Measurements from ENCODE around the gene RBMS3.
A peak's percentile ranks its signal among the peaks of the same experiment; 100 is the strongest.
"Not testable (repeated sequence)": the region's sequence is repeated elsewhere in the genome, so short reads cannot be mapped to it uniquely, and the experiment has no call there.

RBMS3 gene

DNA sequence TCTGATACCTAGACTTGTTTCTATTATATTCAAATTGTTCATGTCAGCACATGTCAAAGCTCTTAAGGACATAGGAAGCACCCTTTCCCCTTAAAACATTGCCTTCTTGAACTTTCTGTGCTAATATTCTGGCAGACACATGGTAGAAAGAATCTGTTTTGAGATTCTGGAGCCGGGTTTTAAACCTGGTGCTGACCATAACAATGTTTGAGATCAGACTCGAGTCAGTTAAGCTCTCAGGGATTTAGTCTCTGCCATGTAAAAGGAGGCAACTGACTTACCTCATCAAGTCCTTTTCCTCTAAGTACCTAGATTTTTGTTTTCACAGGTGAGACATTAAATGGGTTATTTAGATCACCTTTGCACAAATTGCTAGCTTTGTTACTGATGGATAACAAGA, 38.9 kb downstream of the RBMS3 start:
- Mint-ChIP-seq H3K9me3 (no peaks in the 10 kb centered on the region), H3K4me1 (peaks cover 59% of the 10 kb centered on the region), H3K27me3 (ENCODE audit: low read depth) (no peaks in the 10 kb centered on the region), H3K27ac (peak overlapping the region in 1 of 3 experiments; percentile 19), H3K4me3 (no peak overlapping the region), H3K36me3 (ENCODE audit: low read depth) (no peaks in the 10 kb centered on the region)
- no peak for TF ChIP-seq CTCF (IDR thresholded peaks at IDR 0.05; ENCODE audit: unreplicated experiment in 3 of 3)

DNA sequence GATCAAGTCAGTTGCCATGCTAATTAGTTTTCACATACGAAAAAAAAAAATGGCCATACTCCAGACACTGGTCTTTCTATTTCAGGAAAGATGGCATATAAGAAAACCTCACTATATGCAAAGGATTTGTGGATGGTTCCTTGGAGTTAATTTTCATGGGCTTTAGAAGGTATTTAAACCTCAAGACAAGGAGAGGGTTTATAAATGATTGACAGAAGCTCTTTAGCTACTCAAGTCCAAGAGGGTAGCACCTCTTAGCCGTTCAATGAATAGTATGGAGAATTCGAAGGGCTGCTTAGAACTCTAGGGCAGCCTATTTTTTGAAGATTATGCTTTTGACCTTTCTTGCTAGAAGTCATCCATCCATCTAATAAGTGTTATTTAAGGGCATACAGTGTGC, 41.7 kb downstream of the RBMS3 start:
- no peak for TF ChIP-seq CTCF (IDR thresholded peaks at IDR 0.05; ENCODE audit: unreplicated experiment in 3 of 3)
- Mint-ChIP-seq H3K36me3 (ENCODE audit: low read depth) (no peaks in the 10 kb centered on the region), H3K27me3 (ENCODE audit: low read depth) (no peaks in the 10 kb centered on the region), H3K27ac (no peak overlapping the region), H3K4me1 (peaks cover 43% of the 10 kb centered on the region), H3K9me3 (no peaks in the 10 kb centered on the region), H3K4me3 (no peak overlapping the region)

- no peaks in the 10 kb centered on the region for H3K9me3 Mint-ChIP-seq
- peaks cover 26% of the 10 kb centered on the region for H3K4me1 Mint-ChIP-seq
- no peaks in the 10 kb centered on the region for H3K27me3 Mint-ChIP-seq (ENCODE audit: low read depth)
- H3K4me3 Mint-ChIP-seq: no peak overlapping the region
- no peaks in the 10 kb centered on the region for H3K36me3 Mint-ChIP-seq (ENCODE audit: low read depth)
- H3K27ac Mint-ChIP-seq: peak overlapping the region; percentile 2 to 13 (median 6)
- TF ChIP-seq CTCF (IDR thresholded peaks at IDR 0.05; ENCODE audit: unreplicated experiment in 3 of 3): no peak
Observed at GRCh38 chr3:29324180-29324651, 43.3 kb downstream of the RBMS3 start.

DNA sequence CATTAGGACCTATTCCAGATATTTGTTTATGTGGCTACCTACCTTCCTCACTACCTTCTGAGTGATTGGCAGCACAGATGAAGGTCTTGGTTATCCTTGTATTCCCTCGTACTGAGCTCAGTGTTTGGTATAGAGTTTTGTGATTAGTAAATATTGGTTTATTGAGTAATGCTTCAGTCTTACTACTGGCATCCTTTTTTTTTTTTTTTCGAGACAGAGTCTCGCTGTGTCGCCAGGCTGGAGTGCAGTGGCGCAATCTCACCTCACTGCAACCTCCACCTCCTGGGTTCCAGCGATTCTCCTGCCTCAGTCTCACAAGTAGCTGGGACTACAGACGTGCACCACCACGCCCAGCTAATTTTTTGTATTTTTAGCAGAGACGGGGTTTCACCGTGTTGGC, 45.7 kb downstream of the RBMS3 start:
- H3K4me3 Mint-ChIP-seq; H3K9me3 Mint-ChIP-seq; H3K27me3 Mint-ChIP-seq (ENCODE audit: low read depth); H3K36me3 Mint-ChIP-seq (ENCODE audit: low read depth); H3K27ac Mint-ChIP-seq: not testable (repeated sequence)
- peaks cover 33% of the 10 kb centered on the region for H3K4me1 Mint-ChIP-seq

- H3K4me1 Mint-ChIP-seq: peaks cover 47% of the 10 kb centered on the region
- peak overlapping the region in 2 of 3 experiments; percentile 18 to 24 for H3K27ac Mint-ChIP-seq
- no peaks in the 10 kb centered on the region for H3K9me3 Mint-ChIP-seq
- no peaks in the 10 kb centered on the region for H3K27me3 Mint-ChIP-seq (ENCODE audit: low read depth)
- no peaks in the 10 kb centered on the region for H3K36me3 Mint-ChIP-seq (ENCODE audit: low read depth)
- no peak overlapping the region for H3K4me3 Mint-ChIP-seq
- no peak for TF ChIP-seq CTCF (IDR thresholded peaks at IDR 0.05; ENCODE audit: unreplicated experiment in 3 of 3)
Observed at GRCh38 chr3:29329986-29330890, 49.4 kb downstream of the RBMS3 start.

DNA sequence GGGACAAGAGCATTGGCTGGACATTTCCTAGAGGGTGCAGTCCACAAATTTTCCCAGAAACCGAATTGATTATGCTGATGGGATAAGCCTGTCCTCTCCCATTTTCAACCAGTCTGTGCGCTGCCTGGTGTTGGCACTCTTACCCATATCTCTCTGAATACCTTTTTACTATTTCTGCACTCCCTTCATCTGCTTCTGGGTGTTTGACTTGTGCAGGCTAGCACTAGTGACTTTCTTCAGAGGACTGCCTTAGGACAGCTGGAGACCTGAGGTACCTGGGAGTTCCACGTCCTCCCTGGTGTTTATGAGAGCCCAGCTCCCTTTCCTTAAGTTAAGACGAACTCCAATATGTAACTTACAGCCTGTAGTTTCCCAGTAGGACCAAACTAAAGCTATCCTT, 50.2 kb downstream of the RBMS3 start:
- peak overlapping the region; percentile 0 to 51 (median 4) for H3K27ac Mint-ChIP-seq
- no peaks in the 10 kb centered on the region for H3K27me3 Mint-ChIP-seq (ENCODE audit: low read depth)
- no peaks in the 10 kb centered on the region for H3K9me3 Mint-ChIP-seq

More for the DNA sequence above, 50.2 kb downstream of the RBMS3 start:
- Mint-ChIP-seq H3K4me3 (no peak overlapping the region), H3K36me3 (ENCODE audit: low read depth) (no peaks in the 10 kb centered on the region), H3K4me1 (peaks cover 55% of the 10 kb centered on the region)
- TF ChIP-seq CTCF (IDR thresholded peaks at IDR 0.05; ENCODE audit: unreplicated experiment in 3 of 3): no peak
